ENCODE measurements around the gene TBX4.

Gene TBX4

DNA sequence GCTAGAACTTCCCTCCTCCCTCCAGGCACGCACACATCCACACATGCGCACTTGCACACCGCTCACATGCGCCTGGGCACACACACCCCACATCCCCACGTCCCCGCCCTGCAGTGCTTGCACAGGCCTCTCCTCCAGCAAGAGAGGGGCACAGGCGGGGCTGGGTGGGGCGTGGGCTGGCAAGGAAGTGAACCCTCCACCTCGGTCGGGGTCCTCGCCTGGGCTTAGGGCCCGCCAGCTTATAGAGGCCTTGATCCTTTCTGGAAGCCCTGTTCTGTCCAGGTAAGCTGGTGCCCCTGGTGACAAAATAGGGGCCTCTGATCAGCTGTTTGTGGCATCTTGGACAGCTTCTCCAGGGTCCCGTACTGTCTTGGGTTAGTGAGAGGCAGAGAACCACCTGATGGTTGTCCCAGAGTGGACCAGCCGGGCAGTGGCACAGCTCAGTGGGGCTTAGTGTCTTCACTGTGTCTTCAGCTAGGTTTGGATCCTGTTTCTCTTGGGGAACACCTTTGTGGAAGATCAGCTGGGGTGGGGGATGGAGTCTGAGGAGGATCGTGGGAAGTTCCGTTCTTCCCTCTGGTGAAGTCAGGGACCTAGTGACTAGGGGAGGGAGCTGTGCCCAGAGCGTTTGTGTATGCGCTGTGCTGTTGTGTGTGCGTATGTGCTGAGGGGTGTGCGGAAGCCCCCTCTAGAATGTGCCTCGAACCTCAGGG is 12.1 kb downstream of the TBX4 start:
- H2AK5ac ChIP-seq (ENCODE audit: low read depth, low read length): no peak overlapping the region
- no peak overlapping the region for H4K8ac ChIP-seq (ENCODE audit: low read depth, low read length)
- H3K9ac ChIP-seq (ENCODE audit: low read depth, low read length, poor library complexity): no peak overlapping the region
- no peak overlapping the region for H3K27ac ChIP-seq (replicated peaks; ENCODE audit: low read length)
- peaks cover 7 to 13% of the 10 kb centered on the region in 2 donors for H3K9me3 ChIP-seq (replicated peaks in 1 of 2; ENCODE audit: control insufficient read depth in 2 of 2, insufficient read depth in 1 of 2, low read depth in 1 of 2, low read length in 2 of 2)
- no peaks in the 10 kb centered on the region for H3K79me1 ChIP-seq (ENCODE audit: low read depth, low read length)
- WGBS, 2 donors (ENCODE audit: extremely low coverage in 2 of 2, insufficient read length in 2 of 2, insufficient replicate concordance in 1 of 2): no CpG with 5 or more reads among the region's 21 CpGs
- H3K14ac ChIP-seq (ENCODE audit: low read length): no peak overlapping the region
- no peak overlapping the region for H2AFZ ChIP-seq (ENCODE audit: low read length)
- peaks cover 2 to 3% of the 10 kb centered on the region in 2 donors for H3K4me1 ChIP-seq (ENCODE audit: control insufficient read depth in 2 of 2, insufficient read depth in 1 of 2, low read depth in 1 of 2, low read length in 2 of 2)
- no peak overlapping the region for H2BK15ac ChIP-seq (ENCODE audit: low read length)
- H2BK12ac ChIP-seq (ENCODE audit: low read length): no peak overlapping the region
- no peak overlapping the region for H3K4me2 ChIP-seq (ENCODE audit: insufficient read depth, low read length, poor library complexity, severe bottlenecking)
- no peak overlapping the region for H2BK5ac ChIP-seq (ENCODE audit: low read length)
- H3K36me3 ChIP-seq (replicated peaks in 1 of 2; ENCODE audit: control insufficient read depth in 2 of 2, insufficient read depth in 2 of 2, low read length in 2 of 2): no peaks in the 10 kb centered on the region
- H3K4ac ChIP-seq (ENCODE audit: low read length): no peak overlapping the region
- H3K27me3 ChIP-seq (ENCODE audit: control insufficient read depth in 3 of 3, insufficient read depth in 3 of 3, low read depth in 1 of 3, low read length in 3 of 3): peaks cover 27 to 87% (median 52%) of the 10 kb centered on the region in 3 experiments
- no peak overlapping the region for H4K91ac ChIP-seq (ENCODE audit: low read depth, low read length, poor library complexity)
- no peak overlapping the region for H2BK120ac ChIP-seq (ENCODE audit: low read depth, low read length)
- no peak overlapping the region for H3K18ac ChIP-seq (ENCODE audit: low read length)
- H3K4me3 ChIP-seq (ENCODE audit: low read length in 2 of 2): no peak overlapping the region
- no peak for DNase-seq (ENCODE audit: low spot score)
- no peak overlapping the region for H3K23ac ChIP-seq (ENCODE audit: low read depth, low read length, poor library complexity)

GRCh38 chr17:61464843-61465180 is 12.6 kb downstream of the TBX4 start:
- Histone ChIP-seq H2AK5ac (ENCODE audit: low read depth, low read length) (no peak overlapping the region), H3K23ac (ENCODE audit: low read depth, low read length, poor library complexity) (no peak overlapping the region), H2BK15ac (ENCODE audit: low read length) (no peak overlapping the region), H4K91ac (ENCODE audit: low read depth, low read length, poor library complexity) (no peak overlapping the region), H3K27me3 (ENCODE audit: control insufficient read depth in 3 of 3, insufficient read depth in 3 of 3, low read depth in 1 of 3, low read length in 3 of 3) (peaks cover 26 to 87% (median 46%) of the 10 kb centered on the region in 3 experiments), H4K8ac (ENCODE audit: low read depth, low read length) (no peak overlapping the region), H3K79me1 (ENCODE audit: low read depth, low read length) (no peaks in the 10 kb centered on the region), H3K4ac (ENCODE audit: low read length) (no peak overlapping the region), H3K14ac (ENCODE audit: low read length) (no peak overlapping the region), H3K9ac (ENCODE audit: low read depth, low read length, poor library complexity) (no peak overlapping the region), H3K4me3 (ENCODE audit: low read length in 2 of 2) (no peak overlapping the region), H3K4me2 (ENCODE audit: insufficient read depth, low read length, poor library complexity, severe bottlenecking) (no peak overlapping the region), H3K18ac (ENCODE audit: low read length) (no peak overlapping the region), H3K36me3 (replicated peaks in 1 of 2; ENCODE audit: control insufficient read depth in 2 of 2, insufficient read depth in 2 of 2, low read length in 2 of 2) (no peaks in the 10 kb centered on the region), H2AFZ (ENCODE audit: low read length) (no peak overlapping the region), H3K4me1 (ENCODE audit: control insufficient read depth in 2 of 2, insufficient read depth in 1 of 2, low read depth in 1 of 2, low read length in 2 of 2) (peaks cover 2 to 3% of the 10 kb centered on the region in 2 donors), H2BK12ac (ENCODE audit: low read length) (no peak overlapping the region), H2BK5ac (ENCODE audit: low read length) (no peak overlapping the region), H2BK120ac (ENCODE audit: low read depth, low read length) (no peak overlapping the region), H3K9me3 (replicated peaks in 1 of 2; ENCODE audit: control insufficient read depth in 2 of 2, insufficient read depth in 1 of 2, low read depth in 1 of 2, low read length in 2 of 2) (peaks cover 6 to 12% of the 10 kb centered on the region in 2 donors), H3K27ac (replicated peaks; ENCODE audit: low read length) (no peak overlapping the region)
- DNase-seq (ENCODE audit: low spot score): no peak
- WGBS, 2 donors (ENCODE audit: extremely low coverage in 2 of 2, insufficient read length in 2 of 2, insufficient replicate concordance in 1 of 2): no CpG with 5 or more reads among the region's 3 CpGs

DNA sequence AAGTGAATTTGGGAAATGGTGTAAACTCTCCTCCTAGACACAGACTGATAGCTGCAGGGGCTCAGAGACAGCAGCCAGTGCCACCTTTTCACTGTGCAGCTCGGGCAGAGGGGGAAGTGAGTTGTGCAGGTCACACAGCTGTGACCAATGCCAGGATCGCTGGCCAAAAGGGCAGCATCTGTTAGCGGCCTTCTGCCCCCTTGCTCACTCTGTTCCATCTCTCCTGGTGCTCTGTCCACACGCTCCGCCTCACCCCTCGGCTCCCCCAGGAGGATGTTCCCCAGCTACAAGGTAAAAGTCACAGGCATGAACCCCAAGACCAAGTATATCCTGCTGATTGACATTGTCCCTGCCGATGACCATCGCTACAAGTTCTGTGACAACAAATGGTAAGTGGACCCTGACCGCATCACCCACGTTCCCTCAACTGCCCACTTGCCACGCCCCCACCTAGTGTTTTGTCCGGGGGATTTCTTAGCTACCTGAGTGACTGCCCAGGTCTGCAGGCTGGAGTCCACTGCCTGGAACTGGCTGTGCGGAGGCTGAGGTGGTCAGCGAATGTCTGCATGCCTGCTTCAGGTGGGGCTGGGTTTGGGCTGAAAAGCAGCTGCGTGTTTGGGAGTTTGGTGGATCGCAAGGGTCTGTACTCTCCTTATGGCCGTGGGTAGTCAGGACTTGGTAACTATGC is 13.5 kb downstream of the TBX4 start:
- no peak overlapping the region for H4K8ac ChIP-seq (ENCODE audit: low read depth, low read length)
- peaks cover 4% of the 10 kb centered on the region in 2 donors for H3K9me3 ChIP-seq (replicated peaks in 1 of 2; ENCODE audit: control insufficient read depth in 2 of 2, insufficient read depth in 1 of 2, low read depth in 1 of 2, low read length in 2 of 2)
- H3K27ac ChIP-seq (replicated peaks; ENCODE audit: low read length): no peak overlapping the region
- no peak overlapping the region for H3K18ac ChIP-seq (ENCODE audit: low read length)
- no peak for DNase-seq (ENCODE audit: low spot score)
- H3K36me3 ChIP-seq (replicated peaks in 1 of 2; ENCODE audit: control insufficient read depth in 2 of 2, insufficient read depth in 2 of 2, low read length in 2 of 2): no peaks in the 10 kb centered on the region
- no peak overlapping the region for H2BK15ac ChIP-seq (ENCODE audit: low read length)
- H2AK5ac ChIP-seq (ENCODE audit: low read depth, low read length): no peak overlapping the region
- no peak overlapping the region for H3K14ac ChIP-seq (ENCODE audit: low read length)
- no peak overlapping the region for H3K23ac ChIP-seq (ENCODE audit: low read depth, low read length, poor library complexity)
- H2BK120ac ChIP-seq (ENCODE audit: low read depth, low read length): no peak overlapping the region
- H3K27me3 ChIP-seq (ENCODE audit: control insufficient read depth in 3 of 3, insufficient read depth in 3 of 3, low read depth in 1 of 3, low read length in 3 of 3): peaks cover 20 to 87% (median 38%) of the 10 kb centered on the region in 3 experiments
- no peak overlapping the region for H4K91ac ChIP-seq (ENCODE audit: low read depth, low read length, poor library complexity)
- H2AFZ ChIP-seq (ENCODE audit: low read length): no peak overlapping the region
- no CpG with 5 or more reads among the region's 17 CpGs for WGBS, 2 donors (ENCODE audit: extremely low coverage in 2 of 2, insufficient read length in 2 of 2, insufficient replicate concordance in 1 of 2)
- H2BK12ac ChIP-seq (ENCODE audit: low read length): no peak overlapping the region
- no peaks in the 10 kb centered on the region for H3K79me1 ChIP-seq (ENCODE audit: low read depth, low read length)
- no peak overlapping the region for H3K4me2 ChIP-seq (ENCODE audit: insufficient read depth, low read length, poor library complexity, severe bottlenecking)
- H3K4ac ChIP-seq (ENCODE audit: low read length): no peak overlapping the region
- no peak overlapping the region for H2BK5ac ChIP-seq (ENCODE audit: low read length)
- peaks cover 2 to 3% of the 10 kb centered on the region in 2 donors for H3K4me1 ChIP-seq (ENCODE audit: control insufficient read depth in 2 of 2, insufficient read depth in 1 of 2, low read depth in 1 of 2, low read length in 2 of 2)
- no peak overlapping the region for H3K9ac ChIP-seq (ENCODE audit: low read depth, low read length, poor library complexity)
- H3K4me3 ChIP-seq (ENCODE audit: low read length in 2 of 2): no peak overlapping the region

GRCh38 chr17:61466246-61466645 is 14.0 kb downstream of the TBX4 start:
- no peaks in the 10 kb centered on the region for H3K79me1 ChIP-seq (ENCODE audit: low read depth, low read length)
- H3K4me2 ChIP-seq (ENCODE audit: insufficient read depth, low read length, poor library complexity, severe bottlenecking): no peak overlapping the region
- no peak overlapping the region for H2BK15ac ChIP-seq (ENCODE audit: low read length)
- H3K23ac ChIP-seq (ENCODE audit: low read depth, low read length, poor library complexity): no peak overlapping the region
- peaks cover 2 to 4% of the 10 kb centered on the region in 2 donors for H3K9me3 ChIP-seq (replicated peaks in 1 of 2; ENCODE audit: control insufficient read depth in 2 of 2, insufficient read depth in 1 of 2, low read depth in 1 of 2, low read length in 2 of 2)
- H3K14ac ChIP-seq (ENCODE audit: low read length): no peak overlapping the region
- no CpG with 5 or more reads among the region's 7 CpGs for WGBS, 2 donors (ENCODE audit: extremely low coverage in 2 of 2, insufficient read length in 2 of 2, insufficient replicate concordance in 1 of 2)
- no peak overlapping the region for H2BK5ac ChIP-seq (ENCODE audit: low read length)
- no peak overlapping the region for H3K27ac ChIP-seq (replicated peaks; ENCODE audit: low read length)
- no peak overlapping the region for H2BK120ac ChIP-seq (ENCODE audit: low read depth, low read length)
- H3K4me3 ChIP-seq (ENCODE audit: low read length in 2 of 2): no peak overlapping the region
- H3K4ac ChIP-seq (ENCODE audit: low read length): no peak overlapping the region
- no peak overlapping the region for H3K18ac ChIP-seq (ENCODE audit: low read length)
- no peak overlapping the region for H2BK12ac ChIP-seq (ENCODE audit: low read length)
- H3K4me1 ChIP-seq (ENCODE audit: control insufficient read depth in 2 of 2, insufficient read depth in 1 of 2, low read depth in 1 of 2, low read length in 2 of 2): peaks cover 2 to 3% of the 10 kb centered on the region in 2 donors
- H2AK5ac ChIP-seq (ENCODE audit: low read depth, low read length): no peak overlapping the region
- no peak overlapping the region for H4K91ac ChIP-seq (ENCODE audit: low read depth, low read length, poor library complexity)
- H3K9ac ChIP-seq (ENCODE audit: low read depth, low read length, poor library complexity): no peak overlapping the region
- no peak for DNase-seq (ENCODE audit: low spot score)
- no peak overlapping the region for H4K8ac ChIP-seq (ENCODE audit: low read depth, low read length)
- no peaks in the 10 kb centered on the region for H3K36me3 ChIP-seq (replicated peaks in 1 of 2; ENCODE audit: control insufficient read depth in 2 of 2, insufficient read depth in 2 of 2, low read length in 2 of 2)
- no peak overlapping the region for H2AFZ ChIP-seq (ENCODE audit: low read length)
- peaks cover 17 to 87% (median 32%) of the 10 kb centered on the region in 3 experiments for H3K27me3 ChIP-seq (ENCODE audit: control insufficient read depth in 3 of 3, insufficient read depth in 3 of 3, low read depth in 1 of 3, low read length in 3 of 3)
